ENCODE measurements around the gene LRCH3. TPM values are rescaled to one million over a fixed set of nuclear protein-coding genes. Genes with fewer than 3 reads are reported as not detected.

LRCH3 gene
- total and polyA plus RNA-seq, 3 donors from 2014 or later, result 43.4 to 173 (median 80.2) TPM

DNA sequence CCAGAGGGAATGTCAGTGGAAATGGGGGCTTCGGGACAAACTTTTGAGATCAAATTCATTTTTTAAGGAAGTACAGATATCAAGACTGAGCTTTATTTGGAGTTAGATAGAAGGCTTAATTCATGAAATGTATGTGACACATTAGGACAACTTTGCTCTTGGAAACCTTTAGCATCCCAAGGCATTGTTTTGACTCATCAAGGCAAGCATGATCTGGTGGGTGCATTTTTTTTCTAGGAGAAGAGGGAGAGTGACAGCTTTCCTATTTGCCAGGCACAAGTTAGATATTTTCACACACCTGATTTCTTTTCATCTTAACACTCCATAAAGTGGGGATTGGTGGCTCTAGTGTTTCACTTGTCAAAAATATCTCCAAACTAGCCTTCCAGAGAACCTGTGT is 97.5 kb downstream of the LRCH3 start:
- H3K4me3 ChIP-seq, result no peak overlapping the region
- TF ChIP-seq POLR2A (IDR thresholded peaks at IDR 0.05), result no peak
- TF ChIP-seq, protein P1, sequence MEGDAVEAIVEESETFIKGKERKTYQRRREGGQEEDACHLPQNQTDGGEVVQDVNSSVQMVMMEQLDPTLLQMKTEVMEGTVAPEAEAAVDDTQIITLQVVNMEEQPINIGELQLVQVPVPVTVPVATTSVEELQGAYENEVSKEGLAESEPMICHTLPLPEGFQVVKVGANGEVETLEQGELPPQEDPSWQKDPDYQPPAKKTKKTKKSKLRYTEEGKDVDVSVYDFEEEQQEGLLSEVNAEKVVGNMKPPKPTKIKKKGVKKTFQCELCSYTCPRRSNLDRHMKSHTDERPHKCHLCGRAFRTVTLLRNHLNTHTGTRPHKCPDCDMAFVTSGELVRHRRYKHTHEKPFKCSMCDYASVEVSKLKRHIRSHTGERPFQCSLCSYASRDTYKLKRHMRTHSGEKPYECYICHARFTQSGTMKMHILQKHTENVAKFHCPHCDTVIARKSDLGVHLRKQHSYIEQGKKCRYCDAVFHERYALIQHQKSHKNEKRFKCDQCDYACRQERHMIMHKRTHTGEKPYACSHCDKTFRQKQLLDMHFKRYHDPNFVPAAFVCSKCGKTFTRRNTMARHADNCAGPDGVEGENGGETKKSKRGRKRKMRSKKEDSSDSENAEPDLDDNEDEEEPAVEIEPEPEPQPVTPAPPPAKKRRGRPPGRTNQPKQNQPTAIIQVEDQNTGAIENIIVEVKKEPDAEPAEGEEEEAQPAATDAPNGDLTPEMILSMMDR (IDR thresholded peaks at IDR 0.05), result no peak
- no peak for DNase-seq
- no peaks in the 10 kb centered on the region for H3K4me1 ChIP-seq
- WGBS, 2 donors, result 92 to 95% methylated on average over 1 of the region's 1 CpG
- H3K27ac ChIP-seq, result no peak overlapping the region
- H3K27me3 ChIP-seq, result no peaks in the 10 kb centered on the region
- no peaks in the 10 kb centered on the region for H3K36me3 ChIP-seq (ENCODE audit: low read depth, missing control alignments)
- intact Hi-C loops (cut with DNase I; ENCODE audit: low total_unique reads), result no loop called here
- no peaks in the 10 kb centered on the region for H3K9me3 ChIP-seq

DNA sequence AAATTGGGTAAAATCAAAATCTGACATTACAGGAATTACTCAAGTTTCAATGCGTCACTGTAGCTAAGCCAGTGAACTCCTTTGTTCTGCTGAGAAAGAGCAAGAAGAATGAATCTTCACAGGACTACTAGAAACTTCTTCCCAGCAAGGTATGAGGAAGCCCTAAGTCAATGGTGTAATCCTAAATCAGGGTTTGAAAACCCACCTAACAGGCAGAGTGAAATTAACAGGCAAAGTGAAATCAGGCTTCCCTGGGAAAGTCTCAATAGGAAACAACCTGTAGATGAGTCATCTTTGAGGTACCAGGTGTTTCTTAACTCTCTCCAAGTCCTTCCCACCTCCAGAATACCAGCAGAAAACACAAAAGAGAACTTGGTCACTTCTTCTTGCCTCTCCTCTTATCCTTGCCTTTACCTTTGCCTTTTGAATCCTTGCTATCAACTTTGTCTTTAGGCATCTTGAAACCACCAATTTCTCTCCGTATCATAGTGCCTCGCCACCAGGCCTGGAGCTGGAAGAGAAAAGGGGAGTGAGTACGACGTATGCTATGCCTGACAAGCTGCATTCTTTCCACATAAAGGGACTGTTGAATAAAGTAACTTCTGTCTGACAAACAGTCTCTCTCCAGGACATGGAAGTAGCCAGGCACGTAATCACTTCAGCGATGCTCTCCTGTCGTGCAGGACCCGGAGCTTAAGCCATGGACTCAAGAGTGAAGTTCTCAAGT is 98.3 kb downstream of the LRCH3 start:
- Histone ChIP-seq H3K36me3 (ENCODE audit: low read depth, missing control alignments) (no peaks in the 10 kb centered on the region), H3K27me3 (no peaks in the 10 kb centered on the region), H3K27ac (no peak overlapping the region), H3K4me1 (no peaks in the 10 kb centered on the region), H3K4me3 (no peak overlapping the region), H3K9me3 (no peaks in the 10 kb centered on the region)
- intact Hi-C loops (cut with DNase I; ENCODE audit: low total_unique reads), result no loop called here
- DNase-seq, result no peak
- TF ChIP-seq, protein P1 (IDR thresholded peaks at IDR 0.05), result no peak
- TF ChIP-seq POLR2A (IDR thresholded peaks at IDR 0.05), result no peak
- WGBS, 2 donors, result 67 to 77% methylated on average over 9 of the region's 9 CpGs

DNA sequence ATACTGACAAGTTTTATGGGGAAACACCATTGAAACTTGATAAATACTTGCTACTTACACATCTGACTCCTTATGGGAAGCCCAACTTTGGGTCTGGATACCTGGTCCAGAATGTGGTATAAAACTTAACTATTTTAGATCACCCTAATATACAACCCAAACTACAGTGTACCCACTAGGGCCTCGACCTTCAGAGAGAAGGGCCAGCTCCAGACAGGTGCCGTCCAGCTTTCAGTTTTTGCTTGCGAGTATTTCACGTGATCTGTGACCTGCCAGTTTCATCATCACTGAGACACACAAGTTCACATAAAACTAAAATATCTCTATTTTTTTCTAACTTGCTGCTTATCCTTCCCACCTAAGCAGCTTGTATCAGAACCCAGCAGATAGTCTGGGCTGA is 99.6 kb downstream of the LRCH3 start:
- no peak overlapping the region for H3K4me3 ChIP-seq
- intact Hi-C loops (cut with DNase I; ENCODE audit: low total_unique reads), result no loop called here
- 91 to 94% methylated on average over 4 of the region's 4 CpGs for WGBS, 2 donors
- H3K9me3 ChIP-seq, result no peaks in the 10 kb centered on the region
- DNase-seq, result no peak
- no peak for TF ChIP-seq POLR2A (IDR thresholded peaks at IDR 0.05)
- TF ChIP-seq, protein P1 (IDR thresholded peaks at IDR 0.05), result no peak
- no peak overlapping the region for H3K27ac ChIP-seq
- H3K36me3 ChIP-seq (ENCODE audit: low read depth, missing control alignments), result no peaks in the 10 kb centered on the region
- H3K4me1 ChIP-seq, result no peaks in the 10 kb centered on the region
- no peaks in the 10 kb centered on the region for H3K27me3 ChIP-seq

DNA sequence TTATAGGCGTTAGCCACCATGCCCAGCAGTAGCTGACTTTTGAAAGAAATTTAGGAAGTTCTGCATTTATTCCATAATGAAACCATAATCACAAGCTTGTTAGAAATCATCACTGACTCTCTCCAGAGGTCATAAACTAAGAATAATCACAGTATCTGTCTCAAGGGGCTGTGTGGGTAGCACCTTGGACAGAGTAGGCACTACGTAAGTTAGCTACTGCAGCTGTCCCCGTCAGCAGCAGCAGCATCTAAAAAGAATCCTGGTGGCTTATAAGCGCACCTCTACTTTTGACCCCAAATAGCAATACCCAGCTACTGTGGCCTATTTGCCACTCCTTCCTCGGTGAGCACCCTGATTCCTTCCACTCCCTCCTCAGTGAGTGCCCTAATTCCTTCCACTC is 101.1 kb downstream of the LRCH3 start:
- no peaks in the 10 kb centered on the region for H3K9me3 ChIP-seq
- H3K4me1 ChIP-seq, result no peaks in the 10 kb centered on the region
- TF ChIP-seq, protein P1 (IDR thresholded peaks at IDR 0.05), result no peak
- TF ChIP-seq POLR2A (IDR thresholded peaks at IDR 0.05), result no peak
- intact Hi-C loops (cut with DNase I; ENCODE audit: low total_unique reads), result no loop called here
- DNase-seq, result no peak
- H3K27me3 ChIP-seq, result no peaks in the 10 kb centered on the region
- no peak overlapping the region for H3K4me3 ChIP-seq
- 84 to 95% methylated on average over 5 of the region's 5 CpGs for WGBS, 2 donors
- H3K27ac ChIP-seq, result no peak overlapping the region
- no peaks in the 10 kb centered on the region for H3K36me3 ChIP-seq (ENCODE audit: low read depth, missing control alignments)

DNA sequence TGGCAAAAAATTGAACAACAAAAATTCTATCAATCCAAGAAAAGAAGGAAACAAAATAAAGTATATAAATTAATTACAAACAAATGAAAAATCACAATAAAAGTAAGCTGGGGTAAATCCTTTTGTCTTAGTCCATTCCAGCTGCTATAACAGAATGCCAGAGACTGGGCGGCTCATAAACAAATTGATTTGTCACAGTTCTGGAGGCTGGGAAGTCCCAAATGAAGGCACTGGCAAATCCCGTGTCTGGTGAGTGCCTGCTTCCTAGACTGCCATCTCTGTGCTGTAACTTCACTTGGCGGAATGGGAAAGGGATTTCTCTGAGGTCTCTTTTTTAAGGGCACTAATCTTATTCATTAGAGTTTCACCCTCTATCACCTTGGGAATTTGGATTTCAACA is 105.4 kb downstream of the LRCH3 start:
- H3K4me3 ChIP-seq, result no peak overlapping the region
- TF ChIP-seq, protein P1 (IDR thresholded peaks at IDR 0.05), result no peak
- no peak for TF ChIP-seq POLR2A (IDR thresholded peaks at IDR 0.05)
- no peak for DNase-seq
- 92 to 95% methylated on average over 3 of the region's 3 CpGs for WGBS, 2 donors
- H3K36me3 ChIP-seq (ENCODE audit: low read depth, missing control alignments), result no peaks in the 10 kb centered on the region
- H3K27me3 ChIP-seq, result no peaks in the 10 kb centered on the region
- H3K9me3 ChIP-seq, result no peaks in the 10 kb centered on the region
- H3K4me1 ChIP-seq, result no peaks in the 10 kb centered on the region
- H3K27ac ChIP-seq, result no peak overlapping the region
- intact Hi-C loops (cut with DNase I; ENCODE audit: low total_unique reads), result no loop called here

Data from testis (tissue), 3 donors.